ENCODE results near the gene GLB1L3. TPM values are rescaled to one million over a fixed set of nuclear protein-coding genes. Genes with fewer than 3 reads are reported as not detected.

Gene GLB1L3
- total and polyA plus RNA-seq, 3 donors from 2014 or later, result 13.2 to 21.3 (median 15.6) TPM

Other genes starting within 250 kb of the GLB1L3 start
- gene JAM3, start 207.3 kb upstream of the GLB1L3 start, total RNA-seq, result 100 to 1,000 TPM; 172 to 188 TPM
- gene JAM3, start 207.3 kb upstream of the GLB1L3 start, polyA plus RNA-seq (ENCODE audit: insufficient read depth, low read depth, low replicate concordance), result 81.0 TPM
- 10 to 100 TPM; 69.3 to 82.9 TPM for gene NCAPD3, start 52.4 kb upstream of the GLB1L3 start, total RNA-seq
- 30.8 TPM for gene NCAPD3, start 52.4 kb upstream of the GLB1L3 start, polyA plus RNA-seq (ENCODE audit: insufficient read depth, low read depth, low replicate concordance)
- 10 to 100 TPM; 74.0 to 84.1 TPM for gene VPS26B, start 51.7 kb upstream of the GLB1L3 start, total RNA-seq
- gene VPS26B, start 51.7 kb upstream of the GLB1L3 start, polyA plus RNA-seq (ENCODE audit: insufficient read depth, low read depth, low replicate concordance), result 54.2 TPM
- gene THYN1, start 23.0 kb upstream of the GLB1L3 start, total RNA-seq, result 10 to 100 TPM; 85.0 to 86.9 TPM
- gene THYN1, start 23.0 kb upstream of the GLB1L3 start, polyA plus RNA-seq (ENCODE audit: insufficient read depth, low read depth, low replicate concordance), result 94.0 TPM
- 10 to 100 TPM; 35.1 to 47.9 TPM for gene ACAD8, start 22.8 kb upstream of the GLB1L3 start, total RNA-seq
- 27.4 TPM for gene ACAD8, start 22.8 kb upstream of the GLB1L3 start, polyA plus RNA-seq (ENCODE audit: insufficient read depth, low read depth, low replicate concordance)
- 10 to 100 TPM; 29.1 to 29.9 TPM for gene GLB1L2, start 55.6 kb downstream of the GLB1L3 start, total RNA-seq
- 18.5 TPM for gene GLB1L2, start 55.6 kb downstream of the GLB1L3 start, polyA plus RNA-seq (ENCODE audit: insufficient read depth, low read depth, low replicate concordance)
- gene B3GAT1, start 135.9 kb downstream of the GLB1L3 start, total RNA-seq, result 1 to 10 TPM; 3.0 to 4.3 TPM
- gene B3GAT1, start 135.9 kb downstream of the GLB1L3 start, polyA plus RNA-seq (ENCODE audit: insufficient read depth, low read depth, low replicate concordance), result 2.7 TPM